Caco-2 (cell line): ENCODE results near the gene TLE6. TPM values are rescaled to one million over a fixed set of nuclear protein-coding genes. Genes with fewer than 3 reads are reported as not detected.

Experiments used
- BruUV-seq: library from RNA; stranded (reverse); fragments of 400-500 nt; replicated peaks from 2 replicates; lab custom pipeline; 2021; lab: Mats Ljungman, UMichigan
- CTCF ChIA-PET: fragments of 300-600 bp; sonication (Branson Sonifier 250); formaldehyde crosslinking; loops from one replicate; lab custom pipeline; 2022; ENCODE audit warnings: antibody characterized with exemption; lab: Charles Lee
- POLR2A ChIA-PET: fragments of 300-600 bp; sonication (Branson Sonifier 250); formaldehyde crosslinking; loops from one replicate; lab custom pipeline; 2022; ENCODE audit warnings: antibody characterized with exemption; lab: Charles Lee
- DNase-seq, 2 experiments: peaks; one replicate each; pipeline versions ENCODE4 v3.0.0 to v3.0.0-alpha.2; 2020 to 2022
- H3K27me3 ChIP-seq: replicated peaks from 2 replicates; pipeline ENCODE4 v1.6.0; 2011; ENCODE audit warnings: low read length; ENCODE audit not compliant: control insufficient read depth, insufficient read depth
- H3K36me3 ChIP-seq: 2 replicates; pipeline ENCODE4 v1.5.1; 2011; ENCODE audit warnings: low read length; ENCODE audit not compliant: control insufficient read depth, insufficient read depth
- H3K4me1 ChIP-seq: fragments of 250-450 bp; sonication (Bioruptor Pico); 2 replicates; pipeline ENCODE4 v1.5.1; 2020; ENCODE audit warnings: mild to moderate bottlenecking
- H3K4me3 ChIP-seq: 2 replicates; pipeline ENCODE4 v1.5.1; 2011; ENCODE audit warnings: low read depth, mild to moderate bottlenecking, control low read depth, low read length
- H3K9me3 ChIP-seq: fragments of 250-450 bp; sonication (Bioruptor Pico); 2 replicates; pipeline ENCODE4 v1.5.1; 2020; ENCODE audit warnings: mild to moderate bottlenecking, moderate library complexity
- H3K27ac Mint-ChIP-seq: one replicate; pipeline ENCODE4 v1.8.0; 2022; ENCODE audit warnings: mixed read lengths; ENCODE audit not compliant: unreplicated experiment
- H3K27me3 Mint-ChIP-seq: one replicate; pipeline ENCODE4 v1.8.0; 2022; ENCODE audit warnings: mixed read lengths; ENCODE audit not compliant: insufficient read depth, unreplicated experiment
- H3K36me3 Mint-ChIP-seq: one replicate; pipeline ENCODE4 v1.8.0; 2022; ENCODE audit warnings: mild to moderate bottlenecking, mixed read lengths; ENCODE audit not compliant: insufficient read depth, unreplicated experiment
- H3K4me1 Mint-ChIP-seq: one replicate; pipeline ENCODE4 v1.8.0; 2022; ENCODE audit warnings: low read depth, mixed read lengths; ENCODE audit not compliant: unreplicated experiment
- H3K4me3 Mint-ChIP-seq: one replicate; pipeline ENCODE4 v1.8.0; 2022; ENCODE audit warnings: mild to moderate bottlenecking, moderate library complexity, mixed read lengths; ENCODE audit not compliant: unreplicated experiment
- H3K9me3 Mint-ChIP-seq: one replicate; pipeline ENCODE4 v1.8.0; 2022; ENCODE audit warnings: mixed read lengths; ENCODE audit not compliant: unreplicated experiment
- intact Hi-C: fragments of 100-400 bp; cut with micrococcal nuclease; formaldehyde crosslinking; loops from one replicate; pipeline ENCODE4 v1.10.0; 2022; ENCODE audit not compliant: unreplicated experiment
- total RNA-seq: library from RNA; stranded (reverse); gene quantifications from 2 replicates; pipeline ENCODE4 v1.2.3, GENCODE V29; 2022
- TF ChIP-seq, protein P1 (sequence below), 2 experiments: fragments of 200-600 bp in 1 of 2; IDR thresholded peaks; 1 replicate in 1 of 2; 2 replicates in 1 of 2; pipeline versions ENCODE4 v1.5.1 to v1.8.0; 2011 to 2022; ENCODE audit warnings: antibody characterized with exemption in 1 of 2, control low read depth in 1 of 2, inconsistent platforms in 1 of 2, low read depth in 1 of 2, low read length in 1 of 2, mild to moderate bottlenecking in 1 of 2, moderate library complexity in 1 of 2; ENCODE audit not compliant: insufficient read depth in 1 of 2, severe bottlenecking in 1 of 2, unreplicated experiment in 1 of 2

TLE6 gene
- total RNA-seq, 1 experiment from 2014 or later, result 1.4 TPM

DNA sequence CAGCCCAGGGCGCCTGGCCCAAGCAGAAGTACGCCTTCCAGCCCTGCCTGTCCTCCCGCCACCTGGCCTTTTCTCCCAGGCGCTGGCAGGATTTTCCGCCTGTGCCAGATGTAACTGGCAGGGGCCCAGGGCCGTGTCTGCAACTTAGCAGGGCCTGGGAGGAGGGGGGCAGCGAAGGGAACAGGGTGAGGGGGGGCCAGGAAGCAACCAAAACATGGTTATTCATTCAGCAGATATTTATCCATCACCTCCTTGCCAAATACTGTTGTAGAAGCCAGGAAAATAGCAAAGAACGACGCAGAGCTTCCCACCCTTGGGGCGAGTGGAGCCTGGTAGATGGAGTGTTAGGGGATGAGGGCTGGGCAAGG is 5.6 kb downstream of the TLE6 start:
- TF ChIP-seq, protein P1, sequence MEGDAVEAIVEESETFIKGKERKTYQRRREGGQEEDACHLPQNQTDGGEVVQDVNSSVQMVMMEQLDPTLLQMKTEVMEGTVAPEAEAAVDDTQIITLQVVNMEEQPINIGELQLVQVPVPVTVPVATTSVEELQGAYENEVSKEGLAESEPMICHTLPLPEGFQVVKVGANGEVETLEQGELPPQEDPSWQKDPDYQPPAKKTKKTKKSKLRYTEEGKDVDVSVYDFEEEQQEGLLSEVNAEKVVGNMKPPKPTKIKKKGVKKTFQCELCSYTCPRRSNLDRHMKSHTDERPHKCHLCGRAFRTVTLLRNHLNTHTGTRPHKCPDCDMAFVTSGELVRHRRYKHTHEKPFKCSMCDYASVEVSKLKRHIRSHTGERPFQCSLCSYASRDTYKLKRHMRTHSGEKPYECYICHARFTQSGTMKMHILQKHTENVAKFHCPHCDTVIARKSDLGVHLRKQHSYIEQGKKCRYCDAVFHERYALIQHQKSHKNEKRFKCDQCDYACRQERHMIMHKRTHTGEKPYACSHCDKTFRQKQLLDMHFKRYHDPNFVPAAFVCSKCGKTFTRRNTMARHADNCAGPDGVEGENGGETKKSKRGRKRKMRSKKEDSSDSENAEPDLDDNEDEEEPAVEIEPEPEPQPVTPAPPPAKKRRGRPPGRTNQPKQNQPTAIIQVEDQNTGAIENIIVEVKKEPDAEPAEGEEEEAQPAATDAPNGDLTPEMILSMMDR (IDR thresholded peaks at IDR 0.05; ENCODE audit: insufficient read depth in 1 of 2, low read depth in 1 of 2, low read length in 1 of 2, severe bottlenecking in 1 of 2, unreplicated experiment in 1 of 2), result no peak
- H3K27me3 ChIP-seq, result no peaks in the 10 kb centered on the region
- H3K4me3 Mint-ChIP-seq, result no peak overlapping the region
- no TSS peak for BruUV-seq
- no peak for DNase-seq
- POLR2A ChIA-PET, result no interaction called here
- no peak overlapping the region for H3K27ac Mint-ChIP-seq
- intact Hi-C loops, result no loop called here
- H3K36me3 Mint-ChIP-seq, result peaks cover under 1% of the 10 kb centered on the region
- no peaks in the 10 kb centered on the region for H3K9me3 ChIP-seq
- no peaks in the 10 kb centered on the region for H3K27me3 Mint-ChIP-seq
- peaks cover 9% of the 10 kb centered on the region; the same call in 1 of the 2 replicates for H3K4me1 ChIP-seq
- no peak overlapping the region for H3K4me3 ChIP-seq
- no peaks in the 10 kb centered on the region for H3K4me1 Mint-ChIP-seq
- no peaks in the 10 kb centered on the region for H3K36me3 ChIP-seq
- no peaks in the 10 kb centered on the region for H3K9me3 Mint-ChIP-seq
- CTCF ChIA-PET, result no interaction called here

DNA sequence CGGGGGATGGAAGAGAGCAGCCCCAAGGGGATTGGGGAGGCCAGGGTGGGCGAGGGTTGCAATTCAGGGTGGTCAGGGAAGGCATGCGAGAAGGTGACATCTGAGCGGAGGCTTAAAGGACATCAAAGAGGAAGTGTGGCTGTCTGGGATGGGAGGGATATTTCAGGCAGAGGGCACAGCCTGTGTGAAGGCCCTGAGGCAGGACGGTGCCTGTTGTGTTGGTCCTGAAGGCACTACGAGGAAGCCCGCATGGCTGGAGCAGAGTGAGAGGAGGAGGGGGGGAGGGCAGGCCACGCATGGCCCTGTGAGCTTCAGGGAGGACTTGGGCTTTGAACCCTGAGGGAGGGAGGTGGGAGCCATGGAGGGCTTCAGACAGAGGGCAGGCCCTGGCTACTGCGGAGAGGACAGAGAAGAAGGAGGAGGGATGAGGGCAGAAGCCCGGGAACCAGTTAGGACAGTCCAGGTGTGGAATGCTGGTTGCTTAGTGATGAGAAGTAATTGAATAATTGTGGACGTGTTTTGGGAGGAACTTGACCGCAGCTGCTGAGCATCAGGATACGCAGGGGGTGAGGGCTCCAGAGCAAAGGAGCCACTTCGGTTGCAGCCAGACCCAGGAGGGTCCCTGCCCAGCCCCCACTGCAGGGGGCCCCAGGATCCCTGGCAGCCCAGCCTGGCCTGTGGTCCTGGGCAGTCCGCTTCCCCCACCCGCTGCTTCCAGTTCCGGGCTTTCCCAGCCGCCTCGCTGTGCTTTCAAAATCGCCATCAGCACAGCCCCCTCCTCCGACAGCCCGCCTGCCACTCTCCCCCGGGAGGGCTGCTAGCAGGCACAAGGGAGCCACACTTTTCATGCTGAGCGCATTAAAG is 6.2 kb downstream of the TLE6 start:
- BruUV-seq, result no TSS peak
- TF ChIP-seq, protein P1 (IDR thresholded peaks at IDR 0.05; ENCODE audit: insufficient read depth in 1 of 2, low read depth in 1 of 2, low read length in 1 of 2, severe bottlenecking in 1 of 2, unreplicated experiment in 1 of 2), result no peak
- Histone ChIP-seq H3K9me3 (no peaks in the 10 kb centered on the region), H3K36me3 (no peaks in the 10 kb centered on the region), H3K4me1 (0 out of 2 replicates have a peak, but pooled peaks cover 6% of the 10 kb centered on the region), H3K4me3 (no peak overlapping the region), H3K27me3 (no peaks in the 10 kb centered on the region)
- H3K27ac Mint-ChIP-seq, result no peak overlapping the region
- ChIA-PET POLR2A (no interaction called here), CTCF (no interaction called here)
- H3K9me3 Mint-ChIP-seq, result no peaks in the 10 kb centered on the region
- H3K27me3 Mint-ChIP-seq, result no peaks in the 10 kb centered on the region
- H3K4me1 Mint-ChIP-seq, result no peaks in the 10 kb centered on the region
- no peaks in the 10 kb centered on the region for H3K36me3 Mint-ChIP-seq
- H3K4me3 Mint-ChIP-seq, result no peak overlapping the region
- DNase-seq, result peak in 1 of 2 experiments; percentile 36
- intact Hi-C loops, result no loop called here

GRCh38 chr19:2984215-2984528 is 6.8 kb downstream of the TLE6 start:
- DNase-seq, result no peak
- Mint-ChIP-seq H3K4me3 (no peak overlapping the region), H3K27ac (no peak overlapping the region), H3K4me1 (no peaks in the 10 kb centered on the region), H3K27me3 (no peaks in the 10 kb centered on the region), H3K9me3 (no peaks in the 10 kb centered on the region), H3K36me3 (no peaks in the 10 kb centered on the region)
- Histone ChIP-seq H3K4me1 (0 out of 2 replicates have a peak, but pooled peaks cover 5% of the 10 kb centered on the region), H3K9me3 (no peaks in the 10 kb centered on the region), H3K4me3 (no peak overlapping the region), H3K27me3 (no peaks in the 10 kb centered on the region), H3K36me3 (no peaks in the 10 kb centered on the region)
- no TSS peak for BruUV-seq
- POLR2A ChIA-PET, result no interaction called here
- TF ChIP-seq, protein P1 (IDR thresholded peaks at IDR 0.05; ENCODE audit: insufficient read depth in 1 of 2, low read depth in 1 of 2, low read length in 1 of 2, severe bottlenecking in 1 of 2, unreplicated experiment in 1 of 2), result no peak
- CTCF ChIA-PET, result no interaction called here
- intact Hi-C loops, result no loop called here
